ENCODE data around the gene DIS3L2.

- TF ChIP-seq CTCF (conservative IDR thresholded peaks at IDR 0.05; ENCODE audit: low read depth in 2 of 2) (no peak), EZH2 (IDR thresholded peaks at IDR 0.05; ENCODE audit: low read depth, unreplicated experiment) (no peak), POLR2AphosphoS5 (IDR thresholded peaks at IDR 0.05; ENCODE audit: low read depth) (no peak), EZH2phosphoT487 (IDR thresholded peaks at IDR 0.05; ENCODE audit: unreplicated experiment) (no peak), REST (IDR thresholded peaks at IDR 0.05; ENCODE audit: unreplicated experiment) (no peak), JUNB (IDR thresholded peaks at IDR 0.05; ENCODE audit: unreplicated experiment) (no peak), CREB1 (CRISPR knock-in tag; IDR thresholded peaks at IDR 0.05; ENCODE audit: low read depth) (no peak), NANOG (IDR thresholded peaks at IDR 0.05; ENCODE audit: borderline replicate concordance) (no peak), ZNF114 (CRISPR knock-in tag; IDR thresholded peaks at IDR 0.05) (no peak)
Observed at GRCh38 chr2:232350804-232351685, 389.5 kb downstream of the DIS3L2 start.
